Immature natural killer cell (primary cell): ENCODE data around the gene TST. TPM values are rescaled to one million over a fixed set of nuclear protein-coding genes. Genes with fewer than 3 reads are reported as not detected.

ENCODE experiments used
- DNase-seq, 3 donors: peaks; one replicate each; pipeline ENCODE4 v3.0.0; 2022; ENCODE audit warnings: mixed read lengths in 1 of 3
- H3K27ac Mint-ChIP-seq, 6 donors: one replicate each; pipeline ENCODE4 v1.8.0; 2020; ENCODE audit warnings: mixed read lengths in 6 of 6, mild to moderate bottlenecking in 5 of 6, inconsistent platforms in 4 of 6, moderate library complexity in 3 of 6
- H3K27me3 Mint-ChIP-seq, 3 donors: one replicate each; pipeline ENCODE4 v1.8.0; 2020 to 2021; ENCODE audit warnings: low read depth in 3 of 3, mild to moderate bottlenecking in 3 of 3, mixed read lengths in 3 of 3, moderate library complexity in 3 of 3, inconsistent platforms in 1 of 3
- H3K36me3 Mint-ChIP-seq, 3 donors: one replicate each; pipeline ENCODE4 v1.8.0; 2020; ENCODE audit warnings: mixed read lengths in 3 of 3, inconsistent platforms in 2 of 3, mild to moderate bottlenecking in 2 of 3
- H3K4me1 Mint-ChIP-seq, 2 donors: one replicate each; pipeline ENCODE4 v1.8.0; 2020; ENCODE audit warnings: inconsistent platforms in 2 of 2, mild to moderate bottlenecking in 2 of 2, mixed read lengths in 2 of 2, moderate library complexity in 1 of 2
- H3K4me3 Mint-ChIP-seq, 5 donors: one replicate each; pipeline ENCODE4 v1.8.0; 2020; ENCODE audit warnings: mild to moderate bottlenecking in 5 of 5, mixed read lengths in 5 of 5, inconsistent platforms in 3 of 5, moderate library complexity in 3 of 5
- H3K9me3 Mint-ChIP-seq, 6 donors: one replicate each; pipeline ENCODE4 v1.8.0; 2020; ENCODE audit warnings: mild to moderate bottlenecking in 6 of 6, mixed read lengths in 6 of 6, inconsistent platforms in 4 of 6, moderate library complexity in 3 of 6
- polyA plus RNA-seq, 3 donors: library from polyadenylated mRNA; unstranded; fragments of 300-500 nt; fragmentation: Illumina TruSeq; gene quantifications; one replicate each; pipeline ENCODE4 v1.2.3, GENCODE V29; 2021

TST gene
- polyA plus RNA-seq, 3 donors from 2014 or later, result 8.1 to 20.8 (median 8.4) TPM

DNA sequence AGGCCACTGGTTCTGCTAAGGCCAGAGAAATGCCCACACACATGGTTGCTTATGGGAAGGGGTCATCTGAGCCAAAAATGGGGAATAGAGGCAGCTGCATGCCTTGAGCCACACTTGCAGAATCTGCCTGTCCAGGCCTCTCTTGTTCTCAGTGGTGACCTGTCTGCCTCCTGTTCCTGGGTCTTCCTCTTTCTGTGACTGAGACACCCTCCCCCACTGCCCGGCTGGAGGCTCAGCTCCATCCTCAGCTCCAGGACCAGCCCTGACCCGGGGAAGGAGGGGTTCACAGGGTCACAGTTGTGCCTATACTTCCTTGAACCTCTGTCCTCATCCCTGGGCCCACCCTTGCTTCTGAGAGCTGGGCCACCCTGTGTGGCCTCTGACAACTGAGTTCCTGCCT is 53.6 kb downstream of the TST start:
- Mint-ChIP-seq H3K4me3 (no peak overlapping the region), H3K27me3 (peaks cover 3 to 12% (median 7%) of the 10 kb centered on the region in 3 donors), H3K27ac (peak overlapping the region in 1 of 6 donors; percentile 47), H3K36me3 (no peaks in the 10 kb centered on the region), H3K4me1 (no peaks in the 10 kb centered on the region), H3K9me3 (no peaks in the 10 kb centered on the region)
- no peak for DNase-seq

DNA sequence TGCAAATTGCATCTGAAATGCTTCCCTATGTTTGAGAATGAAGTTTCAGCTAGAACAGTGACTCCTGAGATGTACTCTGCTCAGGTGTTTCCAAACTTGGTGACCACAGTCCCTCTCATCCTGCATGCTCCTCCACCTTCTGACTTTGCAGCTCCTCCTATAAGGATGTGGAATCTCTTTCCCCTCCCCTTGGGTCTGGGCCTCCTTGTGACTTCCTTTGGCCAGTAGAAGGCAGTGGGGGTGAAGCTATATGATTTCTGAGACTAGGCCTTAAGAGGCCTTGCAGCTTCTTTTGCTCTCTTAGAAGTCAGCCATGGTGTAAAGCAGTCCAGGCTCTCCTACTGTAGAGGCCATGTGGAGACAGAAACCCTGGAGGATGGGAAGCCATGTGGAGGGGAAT is 55.1 kb downstream of the TST start:
- peaks cover 3 to 14% (median 7%) of the 10 kb centered on the region in 3 donors for H3K27me3 Mint-ChIP-seq
- no peaks in the 10 kb centered on the region for H3K9me3 Mint-ChIP-seq
- H3K4me1 Mint-ChIP-seq, result no peaks in the 10 kb centered on the region
- DNase-seq, result no peak
- no peak overlapping the region for H3K27ac Mint-ChIP-seq
- no peaks in the 10 kb centered on the region for H3K36me3 Mint-ChIP-seq
- no peak overlapping the region for H3K4me3 Mint-ChIP-seq

GRCh38 chr22:36963302-36963701 is 55.9 kb downstream of the TST start:
- DNase-seq, result no peak
- H3K27ac Mint-ChIP-seq, result no peak overlapping the region
- no peaks in the 10 kb centered on the region for H3K4me1 Mint-ChIP-seq
- H3K9me3 Mint-ChIP-seq, result no peaks in the 10 kb centered on the region
- no peaks in the 10 kb centered on the region for H3K36me3 Mint-ChIP-seq
- H3K27me3 Mint-ChIP-seq, result peaks cover 3 to 14% (median 7%) of the 10 kb centered on the region in 3 donors
- H3K4me3 Mint-ChIP-seq, result no peak overlapping the region

- no peak for DNase-seq
- H3K9me3 Mint-ChIP-seq, result peaks cover 0 to 4% (median 0%) of the 10 kb centered on the region in 6 donors
- H3K4me1 Mint-ChIP-seq, result no peaks in the 10 kb centered on the region
- H3K27me3 Mint-ChIP-seq, result peaks cover 3 to 16% (median 8%) of the 10 kb centered on the region in 3 donors
- H3K36me3 Mint-ChIP-seq, result no peaks in the 10 kb centered on the region
- H3K4me3 Mint-ChIP-seq, result no peak overlapping the region
- H3K27ac Mint-ChIP-seq, result no peak overlapping the region
Measured at GRCh38 chr22:36961626-36962025, 57.6 kb downstream of the TST start.

Other genes with a start within 250 kb of the TST start
- gene IFT27, start 243.3 kb downstream of the TST start, polyA plus RNA-seq, result 10 to 100 TPM; 11.5 to 18.1 (median 13.0) TPM
- gene PVALB, start 202.4 kb downstream of the TST start, polyA plus RNA-seq, result not detected
- gene NCF4, start 158.4 kb downstream of the TST start, polyA plus RNA-seq, result 1 to 10 TPM in 2 of 3 donors, under 1 TPM in 1; 0.75 to 3.1 (median 3.0) TPM
- under 1 TPM in 2 of 3 donors, not detected in 1; 0.47 to 0.77 TPM for gene CSF2RB, start 105.8 kb downstream of the TST start, polyA plus RNA-seq
- gene MPST, start 295 bp upstream of the TST start, polyA plus RNA-seq, result 10 to 100 TPM; 56.0 to 97.5 (median 59.7) TPM
- 10 to 100 TPM; 10.7 to 16.1 (median 14.3) TPM for gene KCTD17, start 32.3 kb upstream of the TST start, polyA plus RNA-seq
- under 1 TPM in 2 of 3 donors, not detected in 1; 0.28 to 0.52 TPM for gene TMPRSS6, start 90.3 kb upstream of the TST start, polyA plus RNA-seq
- 1,000 to 10,000 TPM in 1 of 3 donors, 100 to 1,000 TPM in 2; 863 to 2,762 (median 893) TPM for gene IL2RB, start 130.5 kb upstream of the TST start, polyA plus RNA-seq
- 1 to 10 TPM in 2 of 3 donors, not detected in 1; 1.5 to 1.8 TPM for gene C1QTNF6, start 168.8 kb upstream of the TST start, polyA plus RNA-seq
- gene SSTR3, start 193.0 kb upstream of the TST start, polyA plus RNA-seq, result not detected
- 1,000 to 10,000 TPM in 2 of 3 donors, 100 to 1,000 TPM in 1; 962 to 1,843 (median 1,262) TPM for gene RAC2, start 224.8 kb upstream of the TST start, polyA plus RNA-seq